GM12891 (cell line): ENCODE results near the gene ZBTB14.

Experiments
- PAX5 ChIP-seq: IDR thresholded peaks from 2 replicates; pipeline ENCODE4 v1.6.1; 2011; ENCODE audit warnings: low read length, moderate library complexity, mild to moderate bottlenecking; ENCODE audit not compliant: insufficient read depth, severe bottlenecking
- POLR2A ChIP-seq: IDR thresholded peaks from 2 replicates; pipeline ENCODE4 v1.6.1; 2011; ENCODE audit warnings: low read depth, low read length, control low read depth
- POLR2AphosphoS5 ChIP-seq: IDR thresholded peaks from 2 replicates; pipeline ENCODE4 v1.6.1; 2011; ENCODE audit warnings: low read depth, low read length, control low read depth

GRCh38 chr18:5303636-5304035 is 8.1 kb upstream of the ZBTB14 start:
- no peak for TF ChIP-seq POLR2A
- no peak for TF ChIP-seq POLR2AphosphoS5
- TF ChIP-seq PAX5: no peak
